ENCODE results near the gene LCLAT1. TPM values are rescaled to one million over a fixed set of nuclear protein-coding genes. Genes with fewer than 3 reads are reported as not detected.

The LCLAT1 gene
- 13.8 and 15.4 TPM in 2 replicates for total RNA-seq
- polyA plus RNA-seq (2012) = 4.1 TPM

DNA sequence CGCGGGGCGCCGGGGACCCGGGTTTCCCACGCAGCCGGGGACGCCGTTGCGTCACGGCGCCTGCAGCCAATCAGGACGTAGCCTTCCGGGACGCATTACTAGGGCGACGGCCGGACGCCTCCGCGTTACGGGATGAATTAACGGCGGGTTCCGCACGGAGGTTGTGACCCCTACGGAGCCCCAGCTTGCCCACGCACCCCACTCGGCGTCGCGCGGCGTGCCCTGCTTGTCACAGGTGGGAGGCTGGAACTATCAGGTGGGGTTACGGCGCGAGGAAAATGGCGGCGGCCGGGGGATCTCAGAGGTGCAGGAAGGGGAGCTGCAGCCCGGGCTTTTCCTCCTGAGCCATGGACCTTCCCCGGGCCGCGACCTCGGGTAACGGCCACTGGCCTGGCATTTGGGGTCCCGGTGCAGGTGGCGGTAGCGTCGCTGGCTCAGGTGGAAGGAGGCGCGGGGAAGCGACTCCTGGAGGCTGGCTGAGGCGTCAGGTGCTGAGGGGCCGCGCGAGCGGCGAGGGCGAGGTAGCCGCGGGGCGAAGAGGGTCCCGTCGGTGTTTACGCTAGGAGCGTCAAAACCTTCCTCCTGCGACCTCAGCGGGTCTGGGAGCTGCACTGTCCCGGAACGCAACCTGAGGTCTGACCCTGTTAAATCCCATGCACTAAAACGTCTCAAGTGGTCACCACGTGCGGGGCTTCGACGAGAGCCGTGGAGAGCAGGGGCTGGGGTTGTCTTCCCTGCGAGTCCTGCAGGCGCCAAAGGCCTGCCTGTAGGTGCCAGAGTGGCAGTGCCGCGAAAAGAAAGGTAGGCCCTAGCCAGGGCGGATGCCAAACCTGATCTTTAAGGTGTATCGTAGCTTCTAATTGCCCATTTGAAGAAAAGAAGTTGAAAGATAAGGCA is at the start of gene LCLAT1:
TSS of gene LCLAT1 (plus strand) at position 98 of the 897 bp plus-strand sequence. CDS start 78,345 bp downstream, outside the sequence.
- peak; percentile 88 for DNase-seq (ENCODE audit: low read depth)

DNA sequence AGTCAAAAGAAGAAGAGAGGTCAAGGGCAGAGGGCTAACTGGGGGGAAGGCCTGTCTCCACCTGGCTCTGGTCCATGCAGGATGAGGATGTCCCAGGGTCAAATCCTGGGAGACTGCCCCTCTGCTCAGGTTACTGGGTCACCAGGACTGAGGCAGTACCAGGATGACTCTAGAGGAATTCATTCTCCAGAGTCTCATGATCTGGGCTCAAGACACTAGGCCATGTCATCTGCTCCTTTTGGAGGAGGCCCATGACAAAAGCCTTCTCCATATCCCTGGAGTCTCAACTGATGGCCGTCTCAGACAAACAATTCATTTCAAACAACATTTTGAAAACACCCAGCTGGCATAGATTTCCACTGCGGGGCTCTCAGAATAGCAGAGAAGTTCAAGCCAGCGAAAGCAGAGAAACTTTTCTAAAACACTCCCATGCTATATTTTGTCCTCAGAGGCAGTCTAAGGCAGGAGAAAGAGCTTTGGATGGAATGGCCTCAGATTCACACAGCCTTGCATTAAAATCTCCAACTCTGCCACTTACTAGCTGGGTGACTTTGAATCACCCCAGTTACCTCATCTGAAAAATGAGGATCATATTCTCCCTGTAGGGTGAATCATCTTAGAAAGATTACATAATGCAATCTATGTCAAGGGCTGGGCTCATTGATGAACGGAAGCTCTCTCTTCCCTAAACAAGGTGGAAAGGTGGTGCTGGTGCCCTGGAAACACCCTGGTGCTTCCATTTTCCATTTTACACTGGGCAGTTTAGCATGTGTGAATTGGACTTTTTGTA is 48.8 kb upstream of the LCLAT1 start:
- no peak for DNase-seq (ENCODE audit: low read depth)

DNA sequence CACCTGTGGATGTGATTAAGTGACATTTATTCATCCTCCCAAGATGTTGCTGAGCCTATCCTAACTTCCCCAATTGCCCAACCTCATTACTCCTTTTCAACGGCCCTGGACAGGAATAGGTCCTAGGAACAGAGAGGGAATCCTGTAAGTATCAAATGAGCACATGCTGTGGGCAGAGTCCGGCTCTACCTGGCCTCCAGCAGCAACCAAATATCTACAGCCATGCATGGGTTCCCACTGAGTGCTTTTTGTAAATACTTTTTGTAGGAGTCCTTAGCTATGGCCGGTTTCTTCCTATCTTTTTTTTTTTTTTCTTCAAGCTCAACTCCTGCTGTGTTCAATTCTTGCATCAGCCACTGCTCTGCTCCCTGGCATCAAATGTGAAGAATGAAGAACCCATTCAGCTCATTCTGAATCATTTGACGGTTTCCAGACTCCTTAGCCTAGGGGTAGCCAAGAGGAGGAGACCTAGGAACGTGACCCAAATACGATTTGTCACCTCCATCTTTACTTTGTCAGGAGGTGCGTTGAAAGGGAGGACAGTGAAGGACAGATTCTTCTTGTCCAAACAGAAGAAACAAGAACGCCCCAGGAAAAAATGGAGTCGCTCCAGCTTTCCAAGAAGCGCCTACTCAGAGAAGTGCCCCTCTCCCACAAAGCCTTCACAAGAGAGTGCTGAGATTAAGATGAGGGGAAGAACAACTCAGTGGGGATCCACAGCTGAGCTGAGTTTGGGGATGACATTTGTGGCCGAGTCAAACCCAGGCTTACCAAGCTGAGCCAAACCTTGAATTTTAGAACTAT is 46.7 kb upstream of the LCLAT1 start:
- DNase-seq (ENCODE audit: low read depth) = no peak

DNA sequence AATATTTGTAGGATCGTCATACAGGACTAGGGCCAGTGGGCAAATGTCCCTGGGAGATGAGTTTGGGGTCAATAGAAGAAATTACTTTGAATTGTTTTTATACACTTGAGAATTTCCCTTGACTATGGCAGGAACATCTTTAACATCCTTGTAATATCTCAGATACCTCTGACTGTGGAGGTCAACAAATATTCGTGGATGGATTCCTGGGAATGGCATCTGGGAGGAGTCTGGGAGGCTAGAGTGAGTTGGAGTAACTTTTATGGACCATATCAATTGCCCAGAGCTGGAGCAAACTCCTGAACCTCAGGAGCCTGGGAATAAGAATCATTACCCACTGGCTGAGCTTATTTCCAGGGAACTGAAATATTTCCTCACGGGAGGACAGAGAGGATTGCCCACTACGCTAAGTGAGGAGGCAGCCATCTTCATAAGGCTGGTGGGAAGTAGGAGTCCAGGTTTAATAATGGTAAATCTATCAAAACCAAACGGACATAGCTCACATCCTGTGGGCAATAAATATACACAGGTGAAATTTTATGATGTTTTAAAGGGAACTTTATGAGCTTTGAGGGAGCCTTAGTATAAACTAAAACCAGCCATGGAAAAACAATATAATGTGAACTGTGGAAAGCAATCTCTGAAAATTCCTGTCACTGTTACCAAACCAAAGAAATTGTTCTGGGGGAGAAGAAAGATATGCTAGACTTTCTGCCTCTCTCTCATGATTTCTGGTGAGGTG is 44.4 kb upstream of the LCLAT1 start:
- no peak for DNase-seq (ENCODE audit: low read depth)

DNA sequence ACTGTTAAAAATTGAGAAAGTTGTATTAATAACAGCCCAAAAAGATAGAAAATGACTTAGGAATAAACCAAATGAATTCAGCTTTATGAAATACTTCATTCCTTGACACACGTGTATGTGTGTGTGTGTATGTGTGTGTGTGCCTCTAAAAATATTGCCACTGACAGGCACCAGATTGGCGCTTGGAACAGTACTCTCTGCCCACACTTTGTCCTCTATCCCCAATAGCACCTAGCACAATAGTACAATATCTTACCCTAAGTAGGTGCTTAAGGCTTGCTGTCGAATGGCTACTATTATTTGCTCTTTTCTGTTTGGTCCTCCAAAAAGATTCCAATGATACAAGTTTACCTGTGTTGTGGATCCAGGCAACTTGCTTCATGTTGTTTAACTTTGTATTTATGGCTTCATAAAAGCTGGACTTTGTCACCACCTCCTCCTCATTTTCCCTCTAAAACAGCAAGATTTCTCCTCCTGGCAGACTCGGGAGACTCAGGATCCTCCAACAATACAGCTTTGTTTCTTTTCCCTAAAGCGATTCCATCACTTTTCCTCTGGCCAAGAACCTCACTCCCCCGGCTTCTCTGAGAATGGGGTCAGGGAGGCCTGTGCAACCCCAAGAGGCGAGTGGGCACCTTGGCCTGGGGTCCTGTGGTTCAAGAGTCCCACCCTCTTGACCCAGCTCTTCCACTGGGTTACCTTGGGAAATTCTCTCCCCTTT is 43.3 kb upstream of the LCLAT1 start:
- no peak for DNase-seq (ENCODE audit: low read depth)

DNA sequence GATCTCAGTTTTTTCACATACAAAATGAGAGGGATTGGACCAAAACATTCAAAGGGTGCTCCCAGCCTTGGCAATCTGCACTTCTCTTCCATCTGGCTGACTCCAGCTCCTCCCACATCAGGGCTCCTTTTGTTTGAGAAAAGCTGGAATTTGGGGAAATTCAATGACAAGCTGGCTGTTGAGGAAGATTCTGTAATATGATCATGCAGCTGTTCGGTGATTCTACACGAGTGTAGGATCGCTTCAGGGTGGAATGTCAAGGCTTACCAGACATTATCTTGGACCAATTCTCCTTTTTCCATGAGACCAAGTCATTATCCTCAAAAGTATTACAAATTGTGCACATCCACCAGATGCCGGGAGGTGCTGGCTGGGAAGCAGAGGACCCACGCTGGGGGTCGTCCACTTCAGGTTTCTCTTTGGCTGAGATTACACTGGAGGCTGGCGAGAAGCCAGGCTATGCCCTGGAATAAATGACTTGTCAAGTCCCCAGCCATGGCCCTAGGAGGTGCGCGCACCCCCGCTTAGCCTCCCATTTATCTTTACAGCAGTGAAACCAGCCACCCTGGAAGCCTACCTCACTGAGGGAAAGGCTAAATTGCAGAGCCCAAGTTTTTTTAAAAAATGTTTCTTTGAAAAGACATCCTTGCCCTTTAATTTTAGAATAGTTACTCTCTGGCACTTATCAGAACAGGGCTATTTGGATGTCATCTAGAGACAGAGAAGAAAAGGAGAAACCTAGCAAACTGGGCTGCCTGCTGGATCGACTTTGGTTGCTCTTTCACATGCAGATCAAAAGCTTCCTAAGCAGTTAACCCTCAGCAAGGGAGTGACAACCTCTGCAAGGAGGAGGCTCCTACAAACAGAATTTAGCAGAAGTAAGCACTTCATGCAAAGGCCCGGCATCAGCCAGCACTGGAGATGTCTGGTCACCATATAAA is 42.5 kb upstream of the LCLAT1 start:
- DNase-seq (ENCODE audit: low read depth) = peak; percentile 76

DNA sequence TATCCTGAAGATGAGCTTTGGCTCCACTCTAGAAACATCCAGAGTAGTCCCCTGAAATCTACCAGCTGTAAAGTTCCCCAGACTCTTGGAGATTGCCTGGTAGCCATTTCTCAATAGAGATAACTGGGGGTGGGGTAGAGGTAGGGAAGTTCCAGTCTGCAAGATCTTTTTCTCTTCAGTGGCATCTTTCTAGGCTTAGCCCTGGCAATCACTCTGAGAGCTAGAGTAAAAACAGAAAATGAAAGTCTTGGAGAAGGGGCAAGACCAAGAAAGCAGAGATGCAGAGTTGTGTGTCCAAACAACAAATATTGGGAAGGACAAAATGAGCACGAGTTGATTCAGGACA is 41.8 kb upstream of the LCLAT1 start:
- no peak for DNase-seq (ENCODE audit: low read depth)

DNA sequence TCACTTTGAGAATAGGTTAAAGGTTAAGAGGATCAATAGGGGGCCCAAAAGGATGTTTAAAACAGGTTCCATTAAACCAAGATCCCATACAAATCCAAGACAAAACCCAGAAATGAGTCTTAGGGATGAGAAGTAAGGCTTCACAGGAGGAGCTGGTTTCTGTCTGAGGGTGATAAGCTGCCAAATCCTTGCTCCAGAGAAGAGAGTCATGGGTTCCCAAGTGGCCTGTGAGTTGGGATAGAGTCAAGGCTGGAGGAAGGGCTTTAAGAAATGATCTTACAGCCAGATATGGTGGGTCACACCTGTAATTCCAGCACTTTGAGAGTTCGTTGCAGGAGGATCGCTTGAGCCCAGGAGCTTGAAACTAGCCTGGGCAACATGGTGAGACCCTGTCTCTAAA is 40.2 kb upstream of the LCLAT1 start:
- DNase-seq (ENCODE audit: low read depth) = no peak

DNA sequence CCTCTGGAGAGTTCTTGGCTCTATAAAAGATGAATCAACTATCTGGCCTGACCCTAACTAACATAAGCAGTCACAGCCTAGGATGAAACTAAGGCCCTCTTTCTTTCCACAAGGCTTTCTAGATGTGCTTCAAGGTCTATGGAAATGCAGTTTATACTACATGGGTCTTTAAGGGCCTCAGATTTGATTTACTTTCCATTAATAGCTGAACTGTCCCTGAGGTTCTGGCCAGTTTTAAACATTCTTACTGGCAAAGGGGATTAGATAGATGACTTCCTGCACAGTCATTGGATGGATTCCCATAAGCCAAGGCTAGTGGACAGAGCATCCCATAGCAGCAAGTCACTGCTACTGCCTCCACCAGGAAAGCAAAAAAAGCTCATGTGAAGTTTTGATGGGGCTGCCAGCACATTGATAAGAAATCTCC is 38.1 kb upstream of the LCLAT1 start:
- peak; percentile 59 for DNase-seq (ENCODE audit: low read depth)

DNA sequence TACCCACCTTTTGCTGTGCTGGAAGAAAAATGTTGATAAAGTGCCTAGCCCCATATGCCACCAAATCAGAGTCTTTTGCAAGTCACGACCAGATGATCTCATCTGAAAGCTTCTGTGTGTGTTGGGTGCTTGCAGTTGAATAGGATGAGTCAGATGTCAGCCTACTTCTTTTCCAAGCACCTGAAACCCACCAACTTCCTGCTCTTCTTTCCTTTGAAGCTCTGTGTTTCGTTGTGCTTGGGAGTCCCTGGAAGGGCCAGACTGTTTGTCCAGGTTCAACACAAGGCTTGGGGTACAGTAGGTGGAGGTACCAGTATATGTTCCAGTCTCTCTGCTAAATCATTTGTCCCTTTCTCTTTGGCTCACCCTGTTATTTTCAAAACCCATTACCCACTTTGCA is 36.8 kb upstream of the LCLAT1 start:
- DNase-seq (ENCODE audit: low read depth) = no peak

DNA sequence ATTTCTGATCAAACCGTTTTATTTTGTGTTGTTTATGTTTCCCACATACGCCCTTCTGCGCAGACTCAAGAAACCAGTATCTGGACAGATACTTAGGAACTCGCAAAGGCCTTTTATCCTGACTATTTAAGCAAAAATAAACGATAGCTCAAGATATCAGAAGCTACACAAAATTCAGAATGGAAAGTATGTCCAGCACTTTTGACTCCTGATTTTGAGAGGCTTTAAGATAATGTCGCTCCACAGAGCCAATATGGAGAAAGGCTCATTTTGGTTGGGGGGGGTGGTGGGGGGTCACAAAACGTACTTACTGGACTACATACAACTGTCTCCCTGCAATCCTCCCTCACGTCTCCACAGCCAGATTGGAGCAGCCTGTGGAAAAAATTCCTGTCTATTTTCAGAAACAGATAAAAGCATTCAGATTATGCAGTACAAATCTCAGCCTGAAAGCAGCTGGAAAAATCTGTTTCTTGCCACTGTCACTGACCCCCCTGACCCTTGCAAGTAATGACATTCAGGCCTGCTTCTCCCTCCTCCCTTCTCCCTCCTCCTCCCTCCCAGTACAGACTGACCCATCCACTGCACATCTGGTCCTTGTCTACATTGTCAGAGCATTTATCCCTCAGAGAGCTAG is 34.9 kb upstream of the LCLAT1 start:
- DNase-seq (ENCODE audit: low read depth) = peak; percentile 36

DNA sequence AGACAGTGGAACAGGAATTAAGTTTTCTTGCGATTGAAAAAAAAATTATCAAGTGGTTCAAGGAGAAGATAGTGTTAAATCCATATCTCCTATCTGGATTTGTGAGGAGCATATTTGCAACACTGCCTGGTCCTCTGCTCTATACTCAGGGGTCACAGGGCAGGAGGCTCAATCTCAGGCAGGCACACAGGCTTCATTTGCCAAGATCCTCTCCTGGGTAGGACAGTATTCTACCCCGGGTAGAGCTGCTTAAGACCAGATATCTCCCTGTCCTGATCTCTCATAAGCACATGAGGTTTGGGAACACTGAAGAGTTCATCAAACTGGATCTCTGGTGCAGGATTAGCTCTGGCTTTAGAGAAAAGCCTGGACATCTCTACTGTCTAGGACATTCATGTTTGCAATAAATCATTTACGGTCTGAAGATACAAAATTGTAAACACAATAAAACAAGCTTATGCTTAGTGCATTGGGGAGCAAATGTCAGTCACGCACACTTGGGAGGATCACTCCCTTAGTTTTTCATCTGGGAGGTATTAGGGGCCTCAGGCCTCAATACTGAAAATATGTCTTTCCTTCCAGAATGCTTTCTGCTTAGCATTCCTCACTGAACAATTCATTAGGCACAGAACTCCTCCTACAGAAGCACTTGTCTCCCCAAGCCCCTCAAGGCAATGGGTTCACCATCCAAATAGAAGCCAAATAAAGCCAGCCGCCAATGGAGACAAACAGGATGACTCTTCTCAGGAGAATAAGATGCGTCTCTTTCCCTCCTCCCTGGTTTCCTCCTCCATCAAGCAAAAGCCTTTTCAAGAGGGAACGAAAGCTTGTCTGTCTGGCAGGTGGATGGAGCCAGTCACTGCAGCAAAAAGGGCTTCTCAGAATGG is 34.1 kb upstream of the LCLAT1 start:
- DNase-seq (ENCODE audit: low read depth) = no peak

DNA sequence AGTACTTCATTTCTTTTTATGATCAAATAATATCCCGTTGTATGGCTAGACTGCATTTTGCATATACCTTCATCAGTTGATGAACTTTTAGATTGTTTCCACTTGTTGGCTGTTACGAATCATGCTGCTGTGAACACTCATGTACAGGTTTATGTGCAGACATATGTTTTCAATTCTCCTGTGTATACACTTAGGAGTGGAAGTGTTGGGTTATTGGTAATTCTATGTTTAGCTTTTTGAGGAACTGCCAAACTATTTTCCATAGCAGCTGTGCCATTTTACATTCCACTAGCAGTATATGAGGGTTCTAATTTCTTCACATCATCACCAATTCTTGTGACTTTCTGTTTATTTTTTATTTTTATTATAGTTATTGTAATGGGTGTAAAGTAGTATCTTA is 32.1 kb upstream of the LCLAT1 start:
- DNase-seq (ENCODE audit: low read depth) = no peak

DNA sequence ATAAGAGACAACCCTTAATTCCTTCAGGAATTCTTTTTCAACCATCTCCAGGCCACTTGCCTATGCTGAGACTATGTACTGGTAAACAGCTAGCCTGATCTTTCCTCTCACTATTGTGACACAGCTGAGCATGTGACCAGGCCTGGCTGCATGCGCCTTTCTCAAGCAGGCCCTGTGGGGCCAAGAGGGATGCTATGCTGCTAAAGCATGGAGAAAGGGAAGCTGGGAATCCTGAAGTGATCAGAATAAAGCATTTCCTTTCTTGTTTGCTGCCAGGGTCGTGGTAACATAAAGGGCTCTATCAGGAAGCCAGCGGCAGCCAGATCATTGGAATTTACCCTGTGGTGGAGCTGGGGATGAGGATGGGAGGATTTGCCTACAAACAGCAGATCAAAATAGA is 29.8 kb upstream of the LCLAT1 start:
- no peak for DNase-seq (ENCODE audit: low read depth)

DNA sequence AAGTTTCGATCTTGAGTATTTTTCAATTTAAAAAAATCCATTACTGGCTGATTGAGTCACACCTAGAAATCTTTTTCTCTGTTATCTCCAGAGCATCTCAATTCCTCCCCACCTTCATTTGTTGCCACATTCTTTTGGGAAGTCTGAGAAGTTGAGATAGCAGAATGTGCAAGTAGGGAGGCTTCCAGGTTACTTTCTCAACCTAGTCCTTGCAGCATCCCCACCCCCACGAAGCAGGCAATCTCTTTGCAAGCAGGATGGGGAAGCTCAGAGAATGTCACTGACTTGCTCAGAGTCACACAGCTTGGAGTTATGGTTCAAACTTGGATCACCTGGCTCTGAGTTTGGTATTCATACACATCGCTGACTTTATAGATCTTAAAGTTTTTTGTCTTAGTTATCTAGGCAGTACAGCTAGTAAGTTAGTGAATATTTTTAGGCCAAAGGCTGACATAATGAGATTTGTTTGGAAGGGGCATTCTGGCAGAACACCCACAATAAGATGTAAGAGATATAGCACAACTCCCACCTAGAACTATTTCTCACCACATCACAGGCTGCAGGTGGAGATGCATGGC is 25.9 kb upstream of the LCLAT1 start:
- no peak for DNase-seq (ENCODE audit: low read depth)

DNA sequence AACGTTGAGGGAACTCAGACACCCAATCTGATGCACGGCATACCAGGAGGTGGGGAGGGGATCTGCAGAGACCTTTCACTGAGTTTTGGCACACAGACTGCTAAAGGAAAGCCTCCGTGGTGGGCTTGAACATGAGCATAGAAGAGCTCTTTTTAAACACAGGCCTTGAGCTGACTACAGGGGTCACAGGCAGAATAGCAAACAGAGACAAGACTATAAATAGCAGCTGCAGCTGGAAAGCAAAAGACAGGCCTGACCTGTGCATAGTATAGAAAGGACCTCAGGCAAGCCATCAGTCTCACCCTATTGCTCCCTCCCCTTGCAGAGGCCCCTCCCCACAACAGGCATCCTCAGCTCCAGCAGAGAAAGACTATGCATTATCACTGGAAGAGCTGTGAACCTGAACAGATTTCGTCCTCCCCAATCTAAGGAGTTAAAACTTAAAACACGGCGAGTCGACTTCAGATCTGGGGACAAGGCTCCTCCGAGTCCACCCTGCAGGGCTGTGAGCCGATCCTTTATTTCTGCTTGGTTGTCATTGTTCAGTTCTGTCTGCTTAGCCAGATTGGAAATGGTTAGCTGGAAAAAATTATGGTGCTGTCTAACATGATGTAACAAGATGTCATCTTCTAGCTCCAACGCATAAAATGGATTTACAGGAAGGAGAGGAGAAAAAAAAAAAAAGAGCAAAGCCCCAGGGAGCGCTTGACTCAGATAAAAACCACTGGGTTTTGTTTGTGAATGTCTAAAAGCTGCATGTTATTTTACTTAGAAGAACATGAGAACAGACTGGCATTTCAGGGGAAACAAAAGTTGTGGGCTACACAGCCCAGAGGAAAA is 25.2 kb upstream of the LCLAT1 start:
- peak; percentile 58 for DNase-seq (ENCODE audit: low read depth)
